Aorta (tissue), 5 donors: ENCODE data around the gene TSPAN14. TPM values are rescaled to one million over a fixed set of nuclear protein-coding genes. Genes with fewer than 3 reads are reported as not detected.

Experiments used
- ATAC-seq: fragments of 200-7000 bp; cut with Tn5 transposase; one replicate; pipeline ENCODE4 v1.9.1; 2022; ENCODE audit warnings: moderate library complexity; ENCODE audit not compliant: low FRiP score
- DNase-seq, 2 donors: peaks; one replicate each; pipeline ENCODE4 v3.0.0-alpha.2; 2020
- H3K27ac ChIP-seq, 2 donors: one replicate each; pipeline ENCODE4 v1.5.1; 2013; ENCODE audit warnings: low read length in 2 of 2, mild to moderate bottlenecking in 2 of 2, moderate library complexity in 2 of 2, control low read depth in 1 of 2, inconsistent platforms in 1 of 2, low read depth in 1 of 2
- H3K27me3 ChIP-seq, 2 donors: one replicate each; pipeline ENCODE4 v1.6.1; 2013; ENCODE audit warnings: control low read depth in 1 of 2, low read length in 1 of 2, mild to moderate bottlenecking in 1 of 2, moderate library complexity in 1 of 2; ENCODE audit not compliant: insufficient read depth in 2 of 2, control insufficient read depth in 1 of 2
- H3K36me3 ChIP-seq, 2 donors: one replicate each; pipeline ENCODE4 v1.6.1; 2013; ENCODE audit warnings: control low read depth in 1 of 2, low read length in 1 of 2, mild to moderate bottlenecking in 1 of 2; ENCODE audit not compliant: insufficient read depth in 2 of 2, control insufficient read depth in 1 of 2
- H3K4me1 ChIP-seq, 2 donors: one replicate each; pipeline ENCODE4 v1.6.1; 2013; ENCODE audit warnings: low read length in 2 of 2, control low read depth in 1 of 2, mild to moderate bottlenecking in 1 of 2, moderate library complexity in 1 of 2; ENCODE audit not compliant: insufficient read depth in 2 of 2, control insufficient read depth in 1 of 2
- H3K4me3 ChIP-seq, 2 donors: one replicate each; pipeline ENCODE4 v1.5.1; 2013; ENCODE audit warnings: low read length in 2 of 2, control low read depth in 1 of 2, mild to moderate bottlenecking in 1 of 2
- H3K9me3 ChIP-seq: one replicate; pipeline ENCODE4 v1.6.1; 2013; ENCODE audit warnings: mild to moderate bottlenecking, low read length; ENCODE audit not compliant: control insufficient read depth
- WGBS, 2 donors: extraction: QIAGEN DNeasy Blood & Tissue Kit; methylation state at CpG; one replicate each; pipeline ENCODE4 v1.1.7; 2013; 5-methylcytosine and 5-hydroxymethylcytosine counted together
- intact Hi-C, 2 donors: fragments of 100-400 bp; cut with DNase I; formaldehyde crosslinking; loops; one replicate each; pipeline versions ENCODE4 v1.14.2 to v1.15.0; 2022
- polyA plus RNA-seq, 2 donors: library from polyadenylated mRNA; stranded (reverse); fragments of 200-250 nt; gene quantifications; one replicate each; pipeline ENCODE4 v1.2.3, GENCODE V29; 2013
- total RNA-seq, 2 donors: library from RNA; stranded (reverse); fragmentation: NEBNext Ultra II Directional; extraction: Animal tissue kit (Norgen Biotek cat#: 25700); gene quantifications; one replicate each; pipeline ENCODE4 v1.2.1, GENCODE V29; 2021
- donor health status: healthy with polysubstance abuse.
- donor health status: Bipolar disorder and iron deficiency.
- donor health status: DM: no; HTN: no; CAD: no.
- donor health status: DM: no; HTN: no; CAD: no.
- donor health status: DM: yes; HTN: yes; CAD: no.

TSPAN14 gene
- total and polyA plus RNA-seq, 4 donors, result 12.3 to 61.5 (median 36.7) TPM

- intact Hi-C loops, result no loop called here
- no peaks in the 10 kb centered on the region for H3K4me1 ChIP-seq
- H3K27ac ChIP-seq, result no peak overlapping the region
- H3K9me3 ChIP-seq, result peaks cover 6% of the 10 kb centered on the region
- H3K27me3 ChIP-seq, result no peaks in the 10 kb centered on the region
- no peaks in the 10 kb centered on the region for H3K36me3 ChIP-seq
- H3K4me3 ChIP-seq, result no peak overlapping the region
- ATAC-seq (no peak), DNase-seq (no peak)
- WGBS, 2 donors, result 86 to 89% methylated on average over 5 of the region's 5 CpGs
Observed at GRCh38 chr10:80579849-80580637, 125.9 kb downstream of the TSPAN14 start.

- Histone ChIP-seq H3K4me3 (no peak overlapping the region), H3K4me1 (no peaks in the 10 kb centered on the region), H3K36me3 (no peaks in the 10 kb centered on the region), H3K27me3 (no peaks in the 10 kb centered on the region), H3K27ac (no peak overlapping the region), H3K9me3 (peaks cover 6% of the 10 kb centered on the region)
- 57 to 70% methylated on average over 7 of the region's 7 CpGs for WGBS, 2 donors
- intact Hi-C loops, result no loop called here
- ATAC-seq (no peak), DNase-seq (no peak)
Observed at GRCh38 chr10:80580638-80581468, 126.7 kb downstream of the TSPAN14 start.

GRCh38 chr10:80581469-80581835, 127.3 kb downstream of the TSPAN14 start:
- WGBS, 2 donors, result 76 to 84% methylated on average over 5 of the region's 5 CpGs
- Histone ChIP-seq H3K27ac (no peak overlapping the region), H3K4me3 (no peak overlapping the region), H3K9me3 (peaks cover 4% of the 10 kb centered on the region), H3K27me3 (no peaks in the 10 kb centered on the region), H3K36me3 (no peaks in the 10 kb centered on the region), H3K4me1 (no peaks in the 10 kb centered on the region)
- DNase-seq (no peak), ATAC-seq (no peak)
- intact Hi-C loops, result no loop called here

GRCh38 chr10:80582286-80582960, 128.3 kb downstream of the TSPAN14 start:
- no peak for DNase-seq

More at GRCh38 chr10:80582286-80582960, 128.3 kb downstream of the TSPAN14 start:
- Histone ChIP-seq H3K36me3 (no peaks in the 10 kb centered on the region), H3K9me3 (no peaks in the 10 kb centered on the region), H3K4me1 (no peaks in the 10 kb centered on the region), H3K4me3 (no peak overlapping the region), H3K27me3 (no peaks in the 10 kb centered on the region), H3K27ac (no peak overlapping the region)
- intact Hi-C loops, result no loop called here
- WGBS, 2 donors, result 21 to 23% methylated on average over 3 of the region's 3 CpGs
- ATAC-seq, result no peak

Other genes starting within 250 kb of the TSPAN14 start
- 100 to 1,000 TPM; 227 to 256 TPM for gene ANXA11, start 248.8 kb upstream of the TSPAN14 start, total RNA-seq
- gene ANXA11, start 248.8 kb upstream of the TSPAN14 start, polyA plus RNA-seq, result 100 to 1,000 TPM in 1 of 2 donors, 10 to 100 TPM in 1; 97.3 to 160 TPM
- under 1 TPM; 0.13 to 0.60 TPM for gene MAT1A, start 164.7 kb upstream of the TSPAN14 start, total RNA-seq
- not detected for gene MAT1A, start 164.7 kb upstream of the TSPAN14 start, polyA plus RNA-seq
- gene DYDC1, start 97.6 kb upstream of the TSPAN14 start, total RNA-seq, result not detected
- gene DYDC1, start 97.6 kb upstream of the TSPAN14 start, polyA plus RNA-seq, result not detected
- not detected for gene DYDC2, start 97.5 kb upstream of the TSPAN14 start, total RNA-seq
- gene DYDC2, start 97.5 kb upstream of the TSPAN14 start, polyA plus RNA-seq, result not detected
- 10 to 100 TPM; 39.7 to 43.1 TPM for gene PRXL2A, start 45.8 kb upstream of the TSPAN14 start, total RNA-seq
- gene PRXL2A, start 45.8 kb upstream of the TSPAN14 start, polyA plus RNA-seq, result 10 to 100 TPM; 15.6 to 32.3 TPM
- gene SH2D4B, start 83.6 kb downstream of the TSPAN14 start, total RNA-seq, result under 1 TPM; 0.27 to 0.52 TPM
- not detected for gene SH2D4B, start 83.6 kb downstream of the TSPAN14 start, polyA plus RNA-seq